K562 (cell line): Measurements from ENCODE around the gene MYMX. TPM values are rescaled to one million over a fixed set of nuclear protein-coding genes. Genes with fewer than 3 reads are reported as not detected.
A peak's percentile ranks its signal among the peaks of the same experiment; 100 is the strongest.

Source experiments
- E4F1 ChIP-seq: fragments of 250-450 bp; sonication (Bioruptor Pico); IDR thresholded peaks from 2 replicates; pipeline ENCODE4 v1.5.0; 2021; ENCODE audit warnings: mild to moderate bottlenecking, borderline replicate concordance
- EGR1 ChIP-seq: fragments of 450-650 bp; conservative IDR thresholded peaks from 2 replicates; pipeline ENCODE4 v1.6.1; 2017; ENCODE audit warnings: mild to moderate bottlenecking
- EZH2 ChIP-seq: IDR thresholded peaks from 2 replicates; pipeline ENCODE4 v1.6.1; 2012; ENCODE audit warnings: low read depth, mild to moderate bottlenecking, inconsistent platforms, low read length, borderline replicate concordance
- GTF2B ChIP-seq: IDR thresholded peaks from 2 replicates; pipeline ENCODE4 v1.6.1; 2011; ENCODE audit not compliant: insufficient read length; ENCODE audit errors: extremely low read depth
- PHB ChIP-seq: fragments of 250-450 bp; sonication (Bioruptor Pico); IDR thresholded peaks from 2 replicates; pipeline ENCODE4 v1.5.0; 2021
- RBM17 ChIP-seq: fragments of 200-400 bp; formaldehyde crosslinking; IDR thresholded peaks from 2 replicates; pipeline ENCODE4 v1.6.1; 2017; ENCODE audit warnings: low read depth, mild to moderate bottlenecking, low read length, borderline replicate concordance
- SPI1 ChIP-seq: IDR thresholded peaks from 2 replicates; pipeline ENCODE4 v1.6.1; 2011; ENCODE audit warnings: low read depth, low read length, control low read depth, borderline replicate concordance
- ZBTB40 ChIP-seq, 2 experiments: fragments of 450-650 bp in 1 of 2; sonication (generic) in 1 of 2; formaldehyde crosslinking in 1 of 2; IDR thresholded peaks; 2 replicates each; pipeline versions ENCODE4 v1.7.1 to v1.9.0; 2016 to 2022; ENCODE audit warnings: inconsistent platforms in 1 of 2, mild to moderate bottlenecking in 1 of 2, missing genetic modification reagents in 1 of 2
- ZNF780A ChIP-seq: fragments of 250-450 bp; sonication (Bioruptor Pico); IDR thresholded peaks from 2 replicates; pipeline ENCODE4 v1.5.0; 2021; ENCODE audit warnings: mild to moderate bottlenecking
- ZSCAN32 ChIP-seq: fragments of 450-650 bp; formaldehyde crosslinking; IDR thresholded peaks from 2 replicates; pipeline ENCODE4 v1.4.0; 2020; ENCODE audit warnings: mild to moderate bottlenecking, moderate library complexity
- polyA plus RNA-seq, 8 experiments: library from polyadenylated mRNA; depleted of rRNA in 4 of 8; stranded (reverse) in 5 of 8; unstranded in 3 of 8; fragments of >200 nt; fragmentation: Nextera tagmentation in 2 of 8; fragmentation: Illumina TruSeq in 1 of 8; extraction: Ambion mirVana in 2 of 8; extraction: Trizol in 1 of 8; gene quantifications; 2 replicates each; pipeline versions ENCODE4 v1.2.1 to v1.2.3, GENCODE V29; 2011 to 2014; ENCODE audit warnings: inconsistent platforms in 1 of 8, missing spikeins in 1 of 8
- total RNA-seq, 7 experiments: library from RNA; depleted of rRNA in 6 of 7; stranded (reverse); fragments of >200 nt in 6 of 7; fragmentation: Illumina TruSeq in 2 of 7; extraction: Trizol in 2 of 7; gene quantifications; 2 replicates each; pipeline versions ENCODE4 v1.2.1 to v1.2.3, GENCODE V29; 2011 to 2021; ENCODE audit warnings: low replicate concordance in 1 of 7

MYMX gene
- total and polyA plus RNA-seq, 9 of the 15 experiments (the other 6 are each of a cell fraction or from before 2014, with no cell fraction given): 0.12 TPM; not detected in 8

GRCh38 chr6:44263354-44264100 lies 46.8 kb downstream of the MYMX start (continued):
- TF ChIP-seq ZSCAN32 (CRISPR knock-in tag) (no peak), ZNF780A (CRISPR knock-in tag) (peak; percentile 15; the same call in 1 of the 2 replicates), E4F1 (CRISPR knock-in tag) (no peak), GTF2B (no peak), PHB (CRISPR knock-in tag) (0 out of 2 replicates have a peak, but pooled peaks have one; percentile 25), EGR1 (0 out of 2 replicates have a peak, but pooled peaks have one; percentile 16), ZBTB40 (IDR thresholded peaks at IDR 0.05) (no peak), ZBTB40 (CRISPR knock-in tag; IDR thresholded peaks at IDR 0.05) (no peak), RBM17 (no peak), EZH2 (no peak), SPI1 (peak; percentile 92)
